ENCODE measurements around the gene HAUS7.
"Not testable (repeated sequence)": the region's sequence is repeated elsewhere in the genome, so short reads cannot be mapped to it uniquely, and the experiment has no call there.

HAUS7 gene

GRCh38 chrX:153408871-153409351 lies 61.5 kb downstream of the HAUS7 start:
- DNase-seq (ENCODE audit: low read depth) = no peak

- no peak for DNase-seq (ENCODE audit: low read depth)
Measured at GRCh38 chrX:153408221-153408721, 62.1 kb downstream of the HAUS7 start.

GRCh38 chrX:153407736-153408135 lies 62.6 kb downstream of the HAUS7 start:
- DNase-seq (ENCODE audit: low read depth) = no peak

- DNase-seq (ENCODE audit: low read depth) = no peak
Measured at GRCh38 chrX:153406903-153407302, 63.5 kb downstream of the HAUS7 start.

- DNase-seq (ENCODE audit: low read depth) = no peak
Measured at GRCh38 chrX:153406011-153406410, 64.4 kb downstream of the HAUS7 start.

- DNase-seq (ENCODE audit: low read depth) = no peak
Measured at GRCh38 chrX:153405426-153405825, 65.0 kb downstream of the HAUS7 start.

GRCh38 chrX:153404333-153404732 lies 66.0 kb downstream of the HAUS7 start:
- DNase-seq (ENCODE audit: low read depth) = not testable (repeated sequence)

- DNase-seq (ENCODE audit: low read depth) = no peak
Measured at GRCh38 chrX:153401133-153401764, 69.1 kb downstream of the HAUS7 start, which contains the start of gene PNMA6E. Gene PNMA6E, minus strand, starts transcription at chrX:153401350. Its CDS starts 2,501 bp downstream, at chrX:153398849.

GRCh38 chrX:153400146-153401132 lies 69.9 kb downstream of the HAUS7 start:
- DNase-seq (ENCODE audit: low read depth) = peak; percentile 56

- DNase-seq (ENCODE audit: low read depth) = no peak
Measured at GRCh38 chrX:153398275-153398960, 72.0 kb downstream of the HAUS7 start.
